Activated CD8-positive, alpha-beta memory T cell treated with anti-CD3 and anti-CD28 coated beads, Interleukin-2, amount 50 U/mL, for 24 hours (primary cell): ENCODE measurements around the gene HUWE1.
"Not testable (repeated sequence)": the region's sequence is repeated elsewhere in the genome, so short reads cannot be mapped to it uniquely, and the experiment has no call there.

Experiments
- DNase-seq: peaks from one replicate; pipeline ENCODE4 v3.0.0-alpha.2; 2020; ENCODE audit errors: extremely low read depth

HUWE1 gene

DNA sequence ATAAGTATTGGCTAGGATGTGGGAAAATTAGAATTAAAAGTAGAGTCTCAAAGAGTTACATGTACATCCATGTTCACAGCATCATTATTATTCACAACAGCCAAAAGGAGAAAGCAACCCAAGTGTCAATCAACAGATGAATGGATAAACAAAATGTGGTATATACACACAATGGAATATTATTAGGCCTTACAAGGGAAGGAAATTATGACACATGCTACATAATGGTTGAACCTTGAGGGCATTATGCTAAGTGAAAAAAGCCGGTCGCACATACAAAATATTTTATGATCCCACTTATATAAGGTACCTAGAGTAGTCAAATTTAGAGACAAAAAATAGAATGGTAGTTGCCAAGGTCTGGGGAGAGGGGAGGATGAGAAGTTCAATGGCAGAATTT, 80.1 kb downstream of the HUWE1 start:
- no peak for DNase-seq

DNA sequence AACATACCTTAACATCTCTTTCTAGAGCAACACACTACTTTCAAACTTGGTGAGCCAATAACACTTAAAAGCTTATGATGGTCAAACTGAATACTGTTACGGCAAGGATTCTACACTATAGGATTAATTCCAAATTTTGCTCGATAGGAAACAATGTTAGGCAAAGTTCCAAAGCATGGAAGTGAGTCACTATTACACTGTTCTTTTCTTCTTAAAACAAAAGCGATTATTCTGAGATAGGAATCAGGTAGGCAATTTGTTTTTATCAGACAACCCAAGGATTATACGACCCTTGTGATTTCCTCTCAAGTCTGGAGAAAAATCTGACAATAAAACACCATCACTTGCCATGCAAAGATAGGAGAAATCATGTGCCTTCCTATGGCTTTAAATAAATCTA, 81.5 kb downstream of the HUWE1 start:
- no peak for DNase-seq

DNA sequence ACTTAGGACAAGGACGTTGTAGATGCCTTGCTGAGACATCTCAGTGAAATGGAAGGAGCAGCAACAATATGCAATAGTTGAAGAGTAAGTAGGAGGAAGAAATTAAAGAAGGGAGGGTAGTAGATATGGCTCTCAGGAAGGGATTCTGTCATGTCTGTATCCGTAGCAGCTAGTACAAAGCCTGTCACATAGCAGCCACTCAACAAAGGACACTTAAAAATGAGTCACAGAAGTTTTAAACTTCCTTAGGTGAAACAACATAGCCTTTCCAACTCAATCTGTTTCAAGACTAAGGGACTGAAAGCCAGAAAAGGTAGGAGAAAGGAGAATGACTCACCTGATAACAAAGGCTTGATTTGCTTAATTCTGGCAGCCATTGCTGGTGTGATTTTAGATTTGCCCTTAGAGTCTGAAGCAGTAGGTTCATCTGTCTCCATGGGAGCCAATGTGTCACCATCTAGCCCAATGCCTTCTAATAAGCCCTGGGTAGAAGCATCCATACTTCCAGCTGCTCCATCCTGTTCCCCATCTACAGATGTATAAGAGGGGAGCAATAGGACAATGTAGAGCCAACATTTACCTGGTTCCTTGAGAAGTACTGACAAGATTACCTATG, 86.6 kb downstream of the HUWE1 start:
- no peak for DNase-seq

DNA sequence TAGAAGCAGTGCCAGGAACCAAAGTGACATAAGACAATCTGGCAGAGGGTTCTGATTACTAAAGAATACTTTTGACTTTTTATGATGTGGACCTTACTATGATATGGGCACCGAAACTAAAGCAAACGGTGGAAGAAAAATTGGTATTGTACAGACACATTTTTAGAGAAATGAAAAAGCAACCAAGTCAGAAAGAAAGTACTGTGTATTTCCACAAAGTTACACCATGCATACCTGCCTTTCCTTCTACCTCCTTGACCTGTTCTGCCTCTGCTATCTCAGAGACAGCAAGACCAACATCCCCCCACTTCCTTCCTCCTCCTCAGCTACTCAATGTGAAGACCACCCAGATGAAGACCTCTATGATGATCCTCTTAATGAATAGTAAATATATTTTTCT, 88.3 kb downstream of the HUWE1 start:
- no peak for DNase-seq

DNA sequence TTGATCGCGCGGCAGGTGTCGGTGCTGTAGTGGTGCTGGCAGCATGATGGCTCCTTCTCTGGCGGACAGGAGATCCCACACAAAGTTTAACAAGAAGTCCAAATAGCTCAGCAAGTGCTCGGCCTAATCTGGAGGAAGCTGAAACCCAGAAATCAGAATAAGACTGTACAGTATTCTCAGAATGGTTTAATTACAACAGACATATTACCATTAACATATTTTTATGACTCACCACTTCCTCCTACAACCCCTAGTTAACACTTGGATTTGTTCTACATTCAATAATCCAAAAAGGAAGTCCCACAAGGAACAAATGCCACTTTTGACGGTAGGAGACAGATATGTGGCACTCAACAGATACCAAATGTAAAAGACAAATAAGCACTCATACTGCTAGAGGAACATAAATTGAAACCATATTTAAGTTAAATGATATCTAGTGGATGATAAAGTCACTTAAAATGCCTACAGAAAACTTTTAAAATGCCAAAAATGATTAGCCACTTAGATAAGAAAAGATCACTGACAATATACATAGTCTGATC, 91.2 kb downstream of the HUWE1 start:
- DNase-seq, result no peak

DNA sequence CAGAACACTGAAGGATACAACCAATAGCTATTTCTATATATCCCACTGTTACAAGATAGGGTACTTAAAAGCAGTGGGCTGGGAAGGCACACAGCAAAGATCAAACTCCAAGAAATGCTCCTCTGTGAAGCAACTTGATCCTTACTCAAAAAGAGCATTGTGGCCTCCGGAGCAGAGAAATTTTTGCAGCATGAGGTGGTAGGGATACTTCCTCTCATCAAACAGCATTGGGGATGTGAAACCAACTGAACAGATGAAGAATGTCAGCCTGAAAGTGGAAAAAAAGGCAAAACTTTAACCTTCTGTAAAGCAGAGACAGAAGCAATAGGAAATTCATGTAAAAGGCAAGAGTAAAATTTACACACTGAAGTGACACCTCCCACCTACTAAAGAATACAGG, 92.2 kb downstream of the HUWE1 start:
- no peak for DNase-seq

DNA sequence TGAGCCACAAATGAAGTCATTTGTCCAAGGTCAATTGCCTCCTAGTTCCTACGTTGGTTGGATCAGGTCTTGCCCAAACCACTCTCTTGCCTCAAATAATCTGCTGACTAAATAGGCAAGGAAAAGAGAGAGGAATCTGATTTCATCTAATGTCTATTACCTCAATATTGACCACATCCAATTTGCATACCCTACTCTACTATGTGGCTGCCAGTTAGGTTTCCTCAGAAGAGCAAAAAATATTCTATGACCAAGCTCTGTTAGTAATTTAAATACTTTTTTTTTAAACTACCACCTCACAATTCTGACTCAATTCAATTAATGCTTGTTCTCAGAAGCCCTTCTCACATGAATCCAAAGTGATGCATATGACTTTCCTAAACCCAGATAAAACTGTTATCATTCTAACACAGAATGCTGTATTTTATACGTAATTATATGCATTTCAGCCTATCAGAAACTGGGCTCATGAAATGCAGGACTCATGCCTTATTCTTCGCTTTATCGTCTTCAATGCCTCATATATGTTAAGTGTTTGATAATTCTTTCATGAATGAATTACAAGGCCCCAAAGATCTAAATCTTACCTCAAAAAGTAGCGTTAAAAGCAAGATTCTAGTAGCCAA, 98.6 kb downstream of the HUWE1 start:
- DNase-seq, result no peak

DNA sequence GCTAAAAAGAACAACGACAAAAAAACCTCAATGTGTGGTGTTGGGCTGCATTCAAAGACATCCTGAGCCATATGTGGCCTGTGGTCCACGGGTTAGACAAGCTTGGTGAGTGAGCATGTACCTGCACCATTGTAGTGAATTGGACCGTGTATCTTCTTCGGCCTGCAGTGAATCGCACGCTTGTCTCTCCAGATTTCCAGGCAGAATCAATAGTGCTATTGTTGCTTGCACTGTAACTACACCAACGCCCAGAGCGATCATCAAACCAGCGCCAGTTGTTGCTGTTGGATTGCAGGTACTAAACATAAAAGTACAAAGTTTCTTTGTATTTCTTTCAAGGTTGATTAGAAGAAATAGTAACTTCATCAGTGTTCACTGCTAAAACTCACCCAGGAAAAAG, 101.6 kb downstream of the HUWE1 start:
- DNase-seq, result no peak

DNA sequence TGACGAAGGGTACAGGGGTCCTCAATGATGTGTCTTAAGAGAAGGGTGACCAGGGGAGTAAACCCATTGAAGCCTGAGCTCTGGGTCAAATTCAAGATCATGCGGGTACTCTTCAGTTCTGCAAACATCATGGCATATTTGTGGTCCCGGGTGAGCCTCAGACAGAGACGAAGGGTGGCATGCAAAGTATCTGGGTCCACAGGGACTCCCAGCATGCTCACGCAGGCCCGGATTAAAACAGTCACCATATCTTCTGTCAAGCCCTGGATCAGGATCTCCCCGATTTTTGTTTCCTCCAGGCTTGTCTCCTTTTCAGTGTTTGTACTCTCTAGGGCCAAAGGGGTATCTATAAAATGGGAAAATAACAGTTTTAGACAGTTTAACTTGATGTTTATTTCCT, 102.9 kb downstream of the HUWE1 start:
- no peak for DNase-seq

DNA sequence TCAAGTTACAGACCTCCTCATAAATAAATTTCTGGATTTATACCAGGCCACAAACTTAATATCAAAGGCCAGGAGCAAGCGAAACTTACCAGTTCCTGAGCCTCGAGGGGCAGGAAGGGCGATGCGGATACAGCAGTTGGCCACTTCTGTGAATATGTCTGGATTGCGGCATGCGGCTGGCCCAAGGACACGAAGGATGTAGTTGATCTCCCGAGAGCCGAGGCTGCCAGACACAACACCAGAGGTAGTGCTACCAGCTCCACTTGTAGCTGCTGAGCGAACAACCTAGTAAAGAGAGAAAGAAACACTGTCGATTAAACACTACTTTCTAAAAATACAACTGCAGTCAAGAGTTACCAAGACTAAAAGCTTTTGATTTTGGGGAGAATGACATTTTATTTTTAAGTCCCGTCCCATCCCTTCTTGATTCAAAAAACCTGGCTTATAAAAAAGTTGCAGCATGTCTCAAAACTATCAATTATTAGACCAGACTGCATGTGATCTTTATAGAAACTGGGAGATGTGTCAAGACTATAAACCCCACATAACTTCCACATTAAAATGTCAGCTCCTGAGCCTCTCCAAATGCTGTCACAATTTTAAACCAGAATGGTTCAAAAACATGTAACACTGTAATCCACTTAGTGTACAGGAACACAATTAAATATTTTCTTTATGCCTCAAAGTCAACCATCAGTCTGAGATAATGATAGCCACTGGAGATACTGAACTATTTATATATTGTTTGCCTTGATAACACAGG, 105.6 kb downstream of the HUWE1 start:
- no peak for DNase-seq

DNA sequence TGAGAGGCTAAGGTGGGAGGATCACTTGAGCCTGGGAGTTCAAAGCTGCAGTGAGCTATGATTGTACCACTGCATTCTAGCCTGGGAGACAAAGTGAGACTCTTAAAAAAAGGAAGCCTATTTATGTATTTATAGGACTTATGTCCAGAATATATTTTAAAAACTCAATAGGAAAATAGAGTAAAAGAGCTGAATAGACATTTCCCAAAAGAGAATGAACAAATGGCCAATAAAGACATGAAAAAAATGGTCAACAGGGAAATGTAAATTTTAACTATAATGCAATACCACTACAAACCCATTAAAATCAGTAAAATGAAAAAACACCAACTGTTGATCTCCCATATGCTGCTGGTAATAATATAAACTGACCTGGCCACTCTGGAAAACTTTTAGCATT, 115.0 kb downstream of the HUWE1 start:
- no peak for DNase-seq

DNA sequence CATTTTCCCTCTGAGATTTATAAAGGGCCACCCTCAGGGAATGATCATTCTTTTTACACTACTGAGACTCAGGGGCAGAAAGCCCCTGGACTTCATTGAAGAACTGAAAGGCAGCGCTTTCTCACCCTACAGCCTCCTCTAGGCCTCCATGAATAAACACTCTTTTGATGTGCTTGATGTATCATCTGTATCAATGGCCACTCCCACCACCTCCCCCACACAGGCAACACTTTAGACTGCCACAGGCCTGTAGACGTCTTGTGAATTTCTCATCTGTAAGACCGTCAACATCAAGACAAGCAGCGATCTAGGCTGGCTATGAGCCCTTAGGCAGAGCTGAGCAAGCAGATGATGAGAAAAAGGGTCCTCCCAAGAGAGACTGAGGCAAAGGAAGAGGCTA, 123.2 kb downstream of the HUWE1 start:
- DNase-seq, result no peak

DNA sequence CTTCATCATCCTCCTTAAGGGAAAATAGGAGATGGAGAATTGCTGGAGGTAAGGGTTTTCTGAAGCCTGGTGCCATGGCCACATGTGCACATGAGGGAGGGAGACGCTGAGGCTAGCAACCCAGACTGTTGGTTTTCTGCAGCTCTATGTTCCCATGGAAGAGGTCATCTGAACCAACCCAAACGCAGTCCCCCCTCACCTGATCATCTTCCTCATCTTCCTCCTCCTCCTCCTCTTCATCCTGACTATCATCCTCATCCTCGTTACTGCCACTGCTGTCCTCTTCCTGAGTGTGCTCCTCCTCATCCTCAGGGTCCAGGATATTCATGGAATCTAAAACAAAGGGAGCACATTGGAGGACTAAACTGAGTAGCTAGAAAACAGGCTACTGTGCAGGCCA, 124.6 kb downstream of the HUWE1 start:
- DNase-seq, result no peak

DNA sequence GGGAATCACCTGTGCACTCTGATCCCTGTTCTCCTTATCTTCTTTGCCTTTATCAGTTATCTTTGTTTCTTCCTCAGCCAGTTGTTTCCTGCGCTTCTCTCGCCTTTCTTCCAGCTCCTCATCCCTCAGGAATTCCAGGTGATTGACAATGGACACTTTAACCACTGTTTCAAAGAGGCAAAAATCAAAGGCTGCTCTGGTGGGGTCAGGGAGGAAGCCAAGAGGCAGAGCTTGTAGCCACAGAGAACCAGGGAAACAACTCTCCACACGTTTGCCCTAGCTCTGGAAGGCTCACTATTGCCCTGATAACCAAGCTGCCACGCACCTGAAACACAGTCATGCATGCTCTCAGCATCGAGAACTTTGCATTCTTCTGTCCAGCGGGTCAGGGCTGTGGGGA, 127.9 kb downstream of the HUWE1 start:
- no peak for DNase-seq

DNA sequence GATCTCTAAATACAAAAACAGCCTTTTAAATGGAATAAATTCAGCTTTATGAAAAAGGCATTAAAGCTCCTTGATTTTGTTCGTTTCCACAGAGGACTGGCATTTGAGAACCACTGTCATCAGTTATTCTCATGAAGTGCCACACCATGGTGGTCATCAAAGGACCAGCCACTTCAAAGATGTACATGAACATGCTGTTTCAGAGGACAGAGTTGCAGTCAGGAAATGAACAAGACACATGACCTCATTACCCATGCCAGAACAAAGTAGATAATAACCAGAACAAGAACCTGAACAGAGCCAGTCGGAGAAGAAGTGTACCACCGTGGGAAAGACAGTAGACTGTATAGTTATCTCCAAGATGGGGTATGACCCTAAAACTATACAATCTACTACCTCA, 129.7 kb downstream of the HUWE1 start:
- DNase-seq, result no peak

DNA sequence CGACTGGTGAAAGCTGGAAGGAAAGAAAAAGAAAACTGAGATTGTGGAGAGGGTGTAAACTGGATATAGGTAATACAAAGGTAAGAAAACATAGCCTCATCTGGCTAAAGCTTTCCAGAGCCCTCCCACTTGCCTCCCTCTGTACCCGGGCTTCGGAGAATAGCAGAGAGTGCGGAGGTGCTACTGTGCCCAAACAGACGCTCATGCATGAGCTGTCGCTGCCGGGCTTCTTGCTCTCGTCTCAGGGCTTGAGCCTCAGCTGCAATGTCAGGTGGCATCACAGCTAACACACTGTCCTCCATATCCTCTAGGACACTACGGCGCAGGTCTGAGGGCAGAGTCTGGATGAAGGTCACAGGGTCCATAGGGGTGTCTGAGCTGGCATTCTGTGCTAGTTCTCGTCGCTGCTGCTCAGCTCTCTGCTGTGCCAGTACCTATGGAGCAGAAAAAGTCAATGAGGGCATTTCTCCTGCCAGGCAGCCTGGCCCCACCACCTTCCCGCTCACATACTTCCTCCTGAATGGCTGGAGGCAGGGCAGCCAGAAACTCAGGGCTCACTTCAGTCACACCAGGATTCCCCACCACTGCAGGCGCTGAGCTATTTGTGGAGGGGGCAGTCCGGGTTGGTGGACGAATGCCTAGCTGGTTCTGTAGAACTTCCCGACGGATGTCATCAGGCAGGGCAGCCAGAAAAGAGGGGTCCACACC, 135.6 kb downstream of the HUWE1 start:
- DNase-seq, result no peak

DNA sequence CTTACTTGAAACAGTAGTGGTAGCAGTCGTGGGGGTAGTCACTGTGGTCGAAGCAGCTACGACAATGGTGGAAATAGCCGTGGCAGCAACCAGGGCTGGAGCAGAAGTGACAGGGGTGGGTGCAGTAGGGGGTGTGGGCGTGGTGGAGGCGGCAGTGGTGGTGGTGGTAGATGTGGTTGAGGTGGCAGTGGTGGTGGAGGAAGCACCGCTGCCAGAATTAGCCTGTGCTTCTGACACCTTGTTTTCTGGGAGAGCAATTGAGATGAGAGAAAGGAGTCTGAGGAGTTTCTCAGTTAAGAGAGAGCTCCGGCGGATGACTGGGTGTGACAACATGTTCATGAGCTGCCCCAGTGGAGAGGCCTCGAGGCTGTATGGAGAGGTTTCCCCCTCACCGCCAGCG, 138.9 kb downstream of the HUWE1 start:
- no peak for DNase-seq

DNA sequence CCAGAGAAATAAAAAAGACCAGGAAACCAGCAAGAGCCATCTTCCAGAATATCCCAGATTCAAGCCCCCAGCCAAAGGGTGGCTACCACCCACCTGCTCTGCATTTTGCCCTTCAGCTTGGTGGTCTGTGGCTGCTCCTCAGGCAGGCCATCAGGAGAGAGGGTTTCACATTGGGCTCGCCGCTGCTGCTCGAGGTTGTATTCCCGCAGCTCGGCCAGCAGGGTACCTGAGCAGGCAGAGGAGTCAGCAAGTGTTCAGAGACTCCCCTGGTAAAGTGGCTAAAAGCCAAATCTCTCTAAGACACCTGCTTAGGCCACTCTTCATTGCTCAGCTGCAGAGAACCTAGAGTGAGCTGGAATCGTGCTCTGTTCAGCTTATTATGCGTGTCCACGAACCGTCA, 141.6 kb downstream of the HUWE1 start:
- no peak for DNase-seq

DNA sequence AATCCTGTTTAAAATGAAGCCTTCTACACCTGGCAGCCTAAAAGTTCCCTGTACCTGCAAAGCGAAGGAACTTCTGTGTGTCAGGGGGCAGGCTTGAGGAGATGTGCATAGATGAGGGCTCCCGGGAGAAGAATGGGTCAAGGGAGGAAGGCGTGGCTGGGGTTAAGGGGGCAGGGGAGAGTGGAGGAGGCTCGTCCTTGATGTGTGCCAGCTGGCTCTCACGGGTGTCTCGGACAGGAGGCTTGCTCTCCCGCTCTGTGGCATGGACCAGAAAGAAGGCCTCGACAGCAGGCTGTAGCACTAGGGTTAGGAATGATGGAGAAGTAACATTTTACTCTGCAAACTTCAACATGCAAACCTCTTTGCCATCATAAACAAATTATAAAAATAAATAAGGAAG, 147.7 kb downstream of the HUWE1 start:
- no peak for DNase-seq

DNA sequence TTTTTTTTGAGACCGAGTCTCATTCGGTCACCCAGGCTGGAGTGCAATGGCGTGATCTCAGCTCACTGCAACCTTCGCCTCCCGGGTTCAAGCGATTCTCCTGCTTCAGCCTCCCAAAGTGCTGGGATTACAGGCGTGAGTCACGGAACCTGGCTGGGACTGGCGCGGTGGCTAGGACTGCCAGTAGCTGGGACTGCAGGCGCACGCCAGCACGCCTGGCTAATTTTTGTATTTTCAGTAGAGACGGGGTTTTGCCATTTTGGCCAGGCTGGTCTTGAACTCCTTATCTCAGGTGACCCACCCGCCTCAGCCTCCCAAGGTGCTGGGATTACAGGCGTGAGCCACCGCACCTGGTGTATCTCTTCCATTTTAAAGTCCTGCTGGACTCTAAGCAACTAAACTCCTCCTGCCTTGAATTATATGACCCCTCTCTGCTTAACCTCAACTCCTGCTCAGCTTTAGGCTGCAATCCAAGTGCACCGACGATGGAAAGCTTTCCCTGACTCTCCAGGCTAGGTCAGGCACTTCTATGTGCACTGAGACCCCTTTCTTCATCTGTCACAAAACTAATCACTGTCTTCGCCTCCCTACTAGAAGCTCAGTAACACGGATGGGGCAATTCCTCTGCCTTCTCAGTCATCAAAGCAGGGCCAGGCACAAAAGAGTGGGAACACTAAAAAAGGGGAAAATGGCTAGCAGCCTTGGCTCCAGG, 155.1 kb downstream of the HUWE1 start:
- not testable (repeated sequence) for DNase-seq

DNA sequence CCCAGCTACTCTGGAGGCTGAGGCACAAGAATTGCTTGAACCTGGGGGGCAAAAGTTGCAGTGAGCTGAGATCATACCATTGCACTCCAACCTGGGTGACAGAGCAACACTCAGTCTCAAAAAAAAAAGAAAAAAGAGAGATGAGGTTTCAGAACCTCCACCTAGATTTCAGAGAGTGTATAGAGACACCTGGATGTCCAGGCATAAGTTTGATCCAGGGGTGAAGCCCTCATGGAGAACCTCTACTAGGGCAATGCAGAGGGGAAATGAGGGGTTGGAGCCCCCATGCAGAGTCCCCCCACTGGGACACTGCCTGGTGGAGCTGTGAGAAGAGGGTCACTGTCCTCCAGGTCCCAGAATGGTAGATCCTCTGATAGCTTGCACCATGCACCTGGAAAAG, 159.5 kb downstream of the HUWE1 start:
- DNase-seq, result no peak

DNA sequence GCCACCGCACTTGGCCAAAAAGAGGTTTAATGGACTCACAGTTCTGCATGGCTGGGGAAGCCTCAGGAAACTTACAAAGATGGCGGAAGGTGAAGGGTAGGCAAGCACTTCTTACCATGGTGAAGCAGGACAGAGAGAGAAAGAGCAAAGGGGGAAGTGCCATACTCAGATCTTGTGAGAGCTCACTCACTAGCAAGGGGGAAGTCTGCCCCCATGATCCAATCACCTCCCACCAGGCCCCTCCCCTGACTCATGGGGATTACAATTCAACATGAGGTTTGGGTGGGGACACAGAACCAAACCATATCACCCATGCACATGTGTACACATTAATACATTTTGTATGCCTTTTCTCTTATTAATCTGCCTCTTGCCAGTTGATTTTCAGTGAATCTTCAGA, 175.2 kb downstream of the HUWE1 start:
- DNase-seq, result no peak
